Measurements from ENCODE around the gene ARID4A.
"Not testable (repeated sequence)": the region's sequence is repeated elsewhere in the genome, so short reads cannot be mapped to it uniquely, and the experiment has no call there.

Gene ARID4A

DNA sequence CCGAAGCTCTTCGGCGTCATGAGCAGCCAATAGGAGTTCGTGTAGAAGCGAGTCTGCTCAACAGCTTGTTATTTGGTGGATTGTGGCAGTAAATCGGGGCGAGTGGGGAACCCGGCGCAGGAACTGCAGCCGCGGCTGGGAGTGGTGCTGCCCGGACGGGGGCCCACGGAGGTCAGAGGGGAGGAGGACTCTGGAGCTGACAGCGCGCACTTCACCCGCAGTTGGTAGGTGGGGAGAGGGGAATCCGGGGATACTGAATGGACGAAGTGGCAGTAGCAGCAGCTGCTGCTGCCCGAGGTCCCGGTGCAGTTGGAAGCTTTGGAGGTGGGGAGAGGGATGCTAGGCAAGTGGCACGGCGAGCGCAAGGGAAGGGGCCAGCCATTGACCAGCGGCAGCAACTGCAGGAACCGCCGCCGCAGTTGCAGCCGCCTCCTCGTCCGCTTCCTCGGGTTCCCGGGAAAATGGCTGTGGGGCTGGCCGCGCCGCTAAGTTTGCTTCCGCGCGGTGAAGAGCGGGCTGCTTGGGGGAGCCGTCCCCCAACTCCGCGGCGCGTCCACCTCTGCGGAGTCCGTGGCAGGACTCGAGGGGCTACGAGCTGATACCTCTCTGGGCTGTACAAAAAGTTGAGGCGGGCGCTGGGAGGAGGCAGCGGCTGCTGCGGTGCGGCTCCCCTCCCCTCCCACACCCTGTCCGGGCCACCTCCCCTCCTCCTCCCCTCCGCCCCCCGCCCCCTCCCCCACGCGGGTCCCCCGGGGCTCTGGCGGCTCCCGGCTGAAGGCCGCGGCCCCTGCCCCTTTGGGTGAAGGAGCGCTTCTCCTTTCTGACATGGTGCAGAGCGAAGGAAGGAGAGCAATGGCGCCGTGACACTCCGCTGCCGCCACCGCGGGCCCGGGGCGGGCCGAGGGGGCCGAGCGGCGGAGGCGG, at the start of gene ARID4A:
Gene ARID4A (plus strand): TSS at position 79 of the 924 bp plus-strand sequence. CDS start 1,300 bp downstream, outside the sequence.
- DNase-seq (ENCODE audit: low read depth in 1 of 2, low spot score in 1 of 2), result peak; percentile 53 to 73

GRCh38 chr14:58249611-58250010, 48.7 kb upstream of the ARID4A start:
- DNase-seq (ENCODE audit: low read depth in 1 of 2, low spot score in 1 of 2), result no peak

- no peak for DNase-seq (ENCODE audit: low read depth in 1 of 2, low spot score in 1 of 2)
These were observed 40.2 kb upstream of the ARID4A start for GRCh38 chr14:58258156-58258555.

GRCh38 chr14:58262005-58262404, 36.4 kb upstream of the ARID4A start:
- not testable (repeated sequence) for DNase-seq (ENCODE audit: low read depth in 1 of 2, low spot score in 1 of 2)

- DNase-seq (ENCODE audit: low read depth in 1 of 2, low spot score in 1 of 2), result no peak
These were observed 33.0 kb upstream of the ARID4A start for GRCh38 chr14:58265401-58265800.

DNA sequence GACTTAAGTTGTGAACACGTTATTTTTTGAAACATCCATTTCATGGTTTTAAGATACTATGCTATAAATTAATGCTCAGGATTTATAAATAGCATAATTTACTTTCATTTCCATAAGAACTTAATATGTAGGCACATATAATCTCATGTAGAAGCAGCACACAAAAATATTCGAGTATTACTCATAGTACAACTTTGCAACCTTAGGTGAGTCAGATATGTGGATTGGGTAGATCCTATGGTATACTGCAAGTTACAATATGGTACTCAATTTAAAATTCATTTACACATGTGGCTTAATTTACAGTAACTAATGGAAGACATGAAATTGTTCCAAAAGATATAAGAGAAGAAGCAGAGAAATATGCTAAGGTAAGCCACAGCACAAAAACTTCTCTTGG, 27.7 kb upstream of the ARID4A start:
- DNase-seq (ENCODE audit: low read depth in 1 of 2, low spot score in 1 of 2), result no peak

DNA sequence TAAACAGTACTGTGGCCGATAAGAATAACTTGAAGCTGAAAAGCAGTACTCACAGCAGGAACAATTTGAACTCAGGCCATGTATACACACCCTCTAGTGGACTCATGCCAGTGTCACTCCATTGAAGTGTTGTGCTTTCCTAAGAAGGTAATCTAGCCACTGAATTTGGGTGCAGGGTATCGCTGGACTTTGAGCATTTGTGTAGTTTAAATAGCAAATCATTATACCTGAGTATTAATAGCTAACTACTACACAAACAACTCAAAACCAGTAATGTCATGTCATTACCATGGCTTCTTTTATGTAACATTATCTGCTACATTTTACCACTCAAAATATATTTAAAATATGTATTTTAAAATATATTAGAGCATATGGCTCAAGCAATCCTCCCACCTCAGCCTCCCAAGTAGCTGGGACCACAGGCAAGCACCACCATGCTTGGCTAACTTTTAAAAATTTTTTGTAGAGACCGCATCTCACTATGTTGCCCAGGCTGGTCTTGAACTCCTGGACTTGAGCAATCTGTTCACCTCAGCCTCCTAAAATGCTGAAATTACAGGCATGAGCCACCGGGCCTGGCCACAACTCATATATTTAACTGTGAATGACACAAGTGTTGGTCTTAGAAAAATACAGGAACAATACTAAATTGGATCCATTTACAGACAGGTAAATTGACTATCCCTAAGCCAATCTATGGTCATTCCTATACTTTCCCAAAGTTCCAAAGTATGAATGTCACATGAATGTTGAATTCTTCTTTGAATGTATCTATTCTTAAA, 25.6 kb upstream of the ARID4A start:
- DNase-seq (ENCODE audit: low read depth in 1 of 2, low spot score in 1 of 2), result no peak

DNA sequence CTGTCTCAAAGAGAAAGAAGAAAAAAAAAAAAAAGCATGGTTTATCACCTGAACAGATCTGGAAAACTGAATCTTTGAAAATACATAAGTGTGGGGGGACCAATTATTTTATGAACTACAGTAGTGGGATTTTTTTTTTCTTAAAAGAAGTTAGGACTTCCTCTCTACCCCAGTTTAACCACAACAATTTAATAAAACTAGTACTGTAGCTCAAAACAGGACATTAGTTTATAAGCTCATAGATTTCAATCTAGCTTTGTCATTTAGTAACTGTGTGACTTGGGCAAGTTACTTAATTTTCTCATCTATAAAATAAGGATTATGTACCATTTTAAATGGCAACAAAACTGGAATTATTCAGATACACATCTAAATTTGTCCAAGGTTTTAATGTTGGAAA, 23.5 kb upstream of the ARID4A start:
- no peak for DNase-seq (ENCODE audit: low read depth in 1 of 2, low spot score in 1 of 2)

GRCh38 chr14:58275527-58276190, 22.7 kb upstream of the ARID4A start:
- DNase-seq (ENCODE audit: low read depth in 1 of 2, low spot score in 1 of 2), result no peak

GRCh38 chr14:58276208-58276607, 22.1 kb upstream of the ARID4A start:
- DNase-seq (ENCODE audit: low read depth in 1 of 2, low spot score in 1 of 2), result no peak

DNA sequence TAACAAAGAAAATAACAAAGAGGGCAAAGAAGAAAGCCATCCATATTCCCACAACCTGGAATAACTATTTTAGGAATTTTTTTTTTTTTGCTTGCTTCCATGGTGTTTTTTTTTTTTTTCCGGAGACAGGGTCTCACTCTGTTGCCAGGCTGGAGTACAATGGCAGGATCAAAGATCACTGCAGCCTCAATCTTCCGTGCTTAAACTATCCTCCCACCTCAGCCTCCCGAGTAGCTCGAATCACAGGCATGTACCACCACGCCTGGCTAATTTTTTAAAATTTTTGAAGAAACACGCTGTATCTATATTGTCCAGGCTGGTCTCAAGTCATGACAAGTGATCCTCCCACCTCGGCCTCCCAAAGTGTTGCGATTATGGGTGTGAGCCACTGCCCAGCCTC, 20.2 kb upstream of the ARID4A start:
- no peak for DNase-seq (ENCODE audit: low read depth in 1 of 2, low spot score in 1 of 2)

- DNase-seq (ENCODE audit: low read depth in 1 of 2, low spot score in 1 of 2), result no peak
These were observed 17.2 kb upstream of the ARID4A start for GRCh38 chr14:58280954-58281787.

GRCh38 chr14:58281969-58282368, 16.4 kb upstream of the ARID4A start:
- no peak for DNase-seq (ENCODE audit: low read depth in 1 of 2, low spot score in 1 of 2)

- no peak for DNase-seq (ENCODE audit: low read depth in 1 of 2, low spot score in 1 of 2)
These were observed 15.3 kb upstream of the ARID4A start for GRCh38 chr14:58282925-58283593.

- no peak for DNase-seq (ENCODE audit: low read depth in 1 of 2, low spot score in 1 of 2)
These were observed 14.6 kb upstream of the ARID4A start for GRCh38 chr14:58283730-58284129.

- no peak for DNase-seq (ENCODE audit: low read depth in 1 of 2, low spot score in 1 of 2)
These were observed 13.2 kb upstream of the ARID4A start for GRCh38 chr14:58285132-58285531.

DNA sequence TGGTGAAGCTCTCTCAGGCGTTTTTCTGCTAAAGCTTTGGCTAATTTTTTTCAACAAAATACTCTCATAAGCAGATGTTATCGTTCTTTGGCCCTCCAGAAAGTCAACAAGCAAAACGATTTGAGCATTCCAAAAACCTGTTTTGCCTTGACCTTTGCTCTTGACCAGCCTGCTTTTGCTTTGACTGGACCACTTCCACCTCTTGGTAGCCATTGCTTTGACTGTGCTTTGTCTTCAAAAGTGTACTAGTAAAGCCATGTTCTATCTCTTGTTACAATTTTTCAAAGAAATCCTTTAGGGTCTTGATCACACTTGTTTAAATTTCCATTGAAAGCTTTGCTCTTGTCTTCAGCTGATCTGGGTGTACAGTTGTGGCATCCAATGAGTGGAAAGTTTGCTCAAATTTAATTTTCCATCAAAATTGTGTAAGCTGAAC, 10.7 kb upstream of the ARID4A start:
- DNase-seq (ENCODE audit: low read depth in 1 of 2, low spot score in 1 of 2), result no peak

DNA sequence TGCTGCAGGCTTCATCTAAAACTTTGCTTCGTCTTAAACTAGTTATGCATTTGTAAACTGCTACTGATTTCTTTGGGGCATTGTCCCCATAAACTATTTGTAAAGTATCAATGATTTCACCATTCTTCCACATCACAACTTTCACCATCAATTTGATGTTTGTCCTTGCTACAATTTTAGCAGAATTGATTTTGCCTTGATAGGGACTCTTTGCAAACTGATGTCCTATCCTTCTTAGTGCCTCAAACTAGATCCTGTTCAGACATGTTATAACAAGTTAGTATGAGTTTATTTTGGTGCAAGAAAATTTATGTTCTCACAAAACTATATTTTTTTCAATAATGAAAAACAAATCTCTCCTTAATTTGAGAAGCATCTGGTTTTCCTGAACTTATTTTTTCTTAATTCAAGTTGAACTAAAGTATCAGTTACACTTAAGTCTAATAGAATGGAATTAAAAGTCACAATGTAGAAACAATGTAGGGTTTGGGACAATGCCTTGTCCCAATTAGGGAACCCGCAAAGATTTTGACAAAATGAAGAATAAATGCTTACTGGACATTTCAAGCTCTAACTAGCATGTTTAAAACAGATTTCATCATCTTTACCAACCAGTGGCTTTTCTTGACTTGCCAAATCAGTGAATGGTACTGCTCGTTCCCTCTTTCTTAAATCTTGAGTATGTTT, 10.1 kb upstream of the ARID4A start:
- no peak for DNase-seq (ENCODE audit: low read depth in 1 of 2, low spot score in 1 of 2)

DNA sequence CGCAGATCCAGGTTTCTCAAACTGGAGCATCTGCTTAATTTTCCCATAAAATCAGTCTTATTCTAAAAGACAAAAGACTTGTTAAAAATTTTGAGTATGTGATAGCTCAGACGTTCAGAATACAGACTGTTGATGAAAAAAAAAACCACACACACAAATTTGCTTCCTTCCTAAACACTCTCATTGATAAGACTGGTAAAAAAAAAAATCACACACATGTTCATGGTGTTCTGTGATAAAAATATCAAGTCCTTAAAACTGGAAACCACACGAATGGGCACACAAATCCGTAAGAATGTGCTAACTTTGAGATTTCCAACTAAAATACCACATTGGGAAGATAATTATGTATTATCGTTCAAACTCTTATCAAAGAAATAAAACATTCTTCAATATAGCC, 6.7 kb upstream of the ARID4A start:
- DNase-seq (ENCODE audit: low read depth in 1 of 2, low spot score in 1 of 2), result no peak

DNA sequence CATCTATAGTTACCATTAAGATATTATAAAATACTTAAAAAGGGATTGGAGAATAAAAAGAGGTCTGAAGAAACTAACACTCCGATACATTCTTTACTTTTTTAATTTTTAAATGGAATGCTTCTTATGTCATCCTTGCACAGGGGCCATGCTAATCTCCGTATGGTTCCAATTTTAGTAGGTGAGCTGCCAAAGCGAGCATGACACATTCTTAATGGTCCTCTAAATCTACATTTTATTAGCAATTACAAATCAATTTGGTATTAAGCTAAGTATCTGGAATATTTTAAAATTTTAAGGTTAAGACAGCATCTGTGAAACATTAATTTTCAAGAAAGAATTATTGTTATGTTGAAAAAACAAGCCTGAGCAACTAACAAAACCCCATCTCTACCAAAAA, 6.2 kb upstream of the ARID4A start:
- no peak for DNase-seq (ENCODE audit: low read depth in 1 of 2, low spot score in 1 of 2)

Data from stimulated activated CD4-positive, alpha-beta T cell treated with anti-CD3 and anti-CD28 coated beads, Interleukin-15, amount 100 ng/mL, for 1 hour (primary cell).